ENCODE data around the gene CDHR3. TPM values are rescaled to one million over a fixed set of nuclear protein-coding genes. Genes with fewer than 3 reads are reported as not detected.

The CDHR3 gene
- total and polyA plus RNA-seq, 10 of the 15 experiments (the other 5 are each of a cell fraction or from before 2014, with no cell fraction given), result 0.06 to 0.11 TPM; not detected in 8

GRCh38 chr7:106049139-106049752 is 86.2 kb downstream of the CDHR3 start:
- Histone ChIP-seq H4K20me1 (ENCODE audit: control insufficient read depth, insufficient read depth) (no peaks in the 10 kb centered on the region), H3K9ac (ENCODE audit: control insufficient read depth, insufficient read depth, low read length) (no peak overlapping the region), H3K27ac (ENCODE audit: control insufficient read depth, insufficient read depth) (no peak overlapping the region), H3K27me3 (replicated peaks in 1 of 2; ENCODE audit: control insufficient read depth in 2 of 2, insufficient read depth in 2 of 2, low read length in 1 of 2) (peaks cover 1 to 6% of the 10 kb centered on the region in 2 experiments; a peak in 2 of 4 replicates), H3K79me2 (ENCODE audit: control insufficient read depth, insufficient read depth, low read length) (no peaks in the 10 kb centered on the region), H3K4me3 (no peak overlapping the region), H3K36me3 (ENCODE audit: control insufficient read depth in 2 of 2, insufficient read depth in 2 of 2, low read length in 1 of 2) (no peaks in the 10 kb centered on the region), H3K9me3 (replicated peaks; ENCODE audit: control insufficient read depth, insufficient read depth, low read length) (no peaks in the 10 kb centered on the region), H3K4me1 (ENCODE audit: control insufficient read depth, insufficient read depth, low read length) (no peaks in the 10 kb centered on the region), H2AFZ (ENCODE audit: control insufficient read depth, low read depth, low read length) (no peak overlapping the region), H3K4me2 (ENCODE audit: control insufficient read depth, insufficient read depth) (no peak overlapping the region)
- FAIRE-seq (no peak), ATAC-seq (no peak), DNase-seq (ENCODE audit: low read depth, low spot score) (no peak)
- ChIA-PET POLR2A (no interaction called here), CTCF (interaction anchor here (0.6 to 3.5 kb wide), 6 partner anchors 104 to 395 kb away, joined by 3 to 35 read pairs (median 13); no protein-coding TSS in a partner anchor), SMC1A (ENCODE audit: uncharacterized antibody, unreplicated experiment) (interaction anchor here (1.0 to 3.2 kb wide), 4 partner anchors 83 to 116 kb away, joined by 3 to 29 read pairs (median 6); no protein-coding TSS in a partner anchor), RAD21 (ENCODE audit: unreplicated experiment) (interaction anchor here (0.6 to 2.8 kb wide), 4 partner anchors 105 to 444 kb away, joined by 4 to 19 read pairs (median 7); no protein-coding TSS in a partner anchor)
- WGBS (ENCODE audit: insufficient coverage, insufficient replicate concordance, low lambda C conversion rate, missing lambda C conversion rate), result 21% methylated on average over 9 of the region's 9 CpGs
- intact Hi-C loops (cut with micrococcal nuclease; ENCODE audit: unreplicated experiment) (no loop called here), in situ Hi-C loops (cut with MboI) (no loop called here)
- BruUV-seq (replicated peaks), result no TSS peak
- TF ChIP-seq RFX5 (IDR thresholded peaks at IDR 0.05; ENCODE audit: low read depth, low read length) (no peak), CEBPB (IDR thresholded peaks at IDR 0.05; ENCODE audit: borderline replicate concordance in 1 of 2, low read depth in 2 of 2, low read length in 2 of 2) (no peak)

GRCh38 chr7:106050002-106050745 is 87.1 kb downstream of the CDHR3 start:
- ChIA-PET SMC1A (ENCODE audit: uncharacterized antibody, unreplicated experiment) (interaction anchor here (1.0 to 3.2 kb wide), 5 partner anchors 8 to 116 kb away, joined by 3 to 29 read pairs (median 3); no protein-coding TSS in a partner anchor), CTCF (interaction anchor here (0.9 to 3.1 kb wide), 6 partner anchors 8 to 394 kb away, joined by 3 to 24 read pairs (median 6); no protein-coding TSS in a partner anchor), POLR2A (interaction anchor here (0.7 kb wide), 1 partner anchor 116 kb away, joined by 3 read pairs; no protein-coding TSS in a partner anchor), RAD21 (ENCODE audit: unreplicated experiment) (interaction anchor here (1.0 to 1.4 kb wide), 2 partner anchors 104 to 117 kb away, joined by 4 to 9 read pairs; no protein-coding TSS in a partner anchor)
- H3K79me2 ChIP-seq (ENCODE audit: control insufficient read depth, insufficient read depth, low read length), result no peaks in the 10 kb centered on the region
- H3K27me3 ChIP-seq (replicated peaks in 1 of 2; ENCODE audit: control insufficient read depth in 2 of 2, insufficient read depth in 2 of 2, low read length in 1 of 2), result peaks cover 1 to 5% of the 10 kb centered on the region in 2 experiments; a peak in 2 of 4 replicates
- no peak overlapping the region for H3K9ac ChIP-seq (ENCODE audit: control insufficient read depth, insufficient read depth, low read length)
- H3K4me2 ChIP-seq (ENCODE audit: control insufficient read depth, insufficient read depth), result no peak overlapping the region
- TF ChIP-seq EED (IDR thresholded peaks at IDR 0.05; ENCODE audit: low read depth), result no peak
- no peak for TF ChIP-seq PKNOX1 (IDR thresholded peaks at IDR 0.05)
- no peak for TF ChIP-seq ZNF622 (IDR thresholded peaks at IDR 0.05)
- TF ChIP-seq CTCF (IDR thresholded peaks at IDR 0.05 in 2 of 3, conservative IDR thresholded peaks at IDR 0.05 in 1 of 3; ENCODE audit: control insufficient read depth in 2 of 3, extremely low read depth in 1 of 3, insufficient read depth in 1 of 3, low read depth in 3 of 3, low read length in 3 of 3), result peak in 1 of 3 experiments; percentile 20; a peak in 2 of 6 replicates
- no peak for TF ChIP-seq IKZF1 (conservative IDR thresholded peaks at IDR 0.05)
- in situ Hi-C loops (cut with MboI) (no loop called here), intact Hi-C loops (cut with micrococcal nuclease; ENCODE audit: unreplicated experiment) (loop anchor here (10.0 kb wide), 1 partner anchor 415 kb away; no protein-coding TSS in a partner anchor)
- H3K4me3 ChIP-seq, result no peak overlapping the region
- no peaks in the 10 kb centered on the region for H3K36me3 ChIP-seq (ENCODE audit: control insufficient read depth in 2 of 2, insufficient read depth in 2 of 2, low read length in 1 of 2)
- BruUV-seq (replicated peaks), result no TSS peak
- H3K27ac ChIP-seq (ENCODE audit: control insufficient read depth, insufficient read depth), result no peak overlapping the region
- H2AFZ ChIP-seq (ENCODE audit: control insufficient read depth, low read depth, low read length), result no peak overlapping the region
- 40% methylated on average over 13 of the region's 13 CpGs for WGBS (ENCODE audit: insufficient coverage, insufficient replicate concordance, low lambda C conversion rate, missing lambda C conversion rate)
- H3K4me1 ChIP-seq (ENCODE audit: control insufficient read depth, insufficient read depth, low read length), result no peaks in the 10 kb centered on the region
- ATAC-seq (no peak), DNase-seq (ENCODE audit: low read depth, low spot score) (no peak), FAIRE-seq (no peak)
- H3K9me3 ChIP-seq (replicated peaks; ENCODE audit: control insufficient read depth, insufficient read depth, low read length), result no peaks in the 10 kb centered on the region
- H4K20me1 ChIP-seq (ENCODE audit: control insufficient read depth, insufficient read depth), result no peaks in the 10 kb centered on the region

Measured in GM12878 (cell line).